Keratinocyte (primary cell): ENCODE measurements around the gene TAS2R38. TPM values are rescaled to one million over a fixed set of nuclear protein-coding genes. Genes with fewer than 3 reads are reported as not detected.
A peak's percentile ranks its signal among the peaks of the same experiment; 100 is the strongest.

Experiments used
- DNase-seq: peaks from one replicate; pipeline ENCODE4 v3.0.0-alpha.2; 2011; ENCODE audit warnings: low read depth, missing footprints, low spot score
- FAIRE-seq: peaks from 2 replicates; lab custom pipeline; 2011; peaks lifted over from hg19 to GRCh38; lab: Jason Lieb, UNC
- H2AFZ ChIP-seq: 2 replicates; pipeline ENCODE4 v1.6.0; 2012; ENCODE audit warnings: low read length, control low read depth, inconsistent platforms; ENCODE audit not compliant: control insufficient read depth
- H3K27ac ChIP-seq: 2 replicates; pipeline ENCODE4 v1.5.1; 2011; ENCODE audit warnings: low read length; ENCODE audit not compliant: control insufficient read depth, insufficient read depth
- H3K27me3 ChIP-seq: 3 replicates; pipeline ENCODE4 v1.6.0; 2011; ENCODE audit warnings: low read length; ENCODE audit not compliant: control insufficient read depth, insufficient read depth; ENCODE audit errors: extremely low read depth
- H3K36me3 ChIP-seq, 2 experiments: 2 replicates in 1 of 2; 3 replicates in 1 of 2; pipeline ENCODE4 v1.5.1; 2011; ENCODE audit warnings: low read length in 2 of 2, mild to moderate bottlenecking in 1 of 2; ENCODE audit not compliant: control insufficient read depth in 2 of 2, insufficient read depth in 2 of 2; ENCODE audit errors: extremely low read depth in 1 of 2
- H3K4me1 ChIP-seq: 3 replicates; pipeline ENCODE4 v1.5.1; 2011; ENCODE audit warnings: low read length; ENCODE audit not compliant: control insufficient read depth, insufficient read depth; ENCODE audit errors: extremely low read depth
- H3K4me2 ChIP-seq: 3 replicates; pipeline ENCODE4 v1.6.0; 2011; ENCODE audit warnings: low read depth, low read length; ENCODE audit not compliant: control insufficient read depth, insufficient read depth; ENCODE audit errors: extremely low read depth
- H3K4me3 ChIP-seq, 3 experiments: fragments of 200-600 bp in 1 of 3; sonication (generic) in 1 of 3; 2 replicates in 2 of 3; 3 replicates in 1 of 3; pipeline ENCODE4 v1.5.1; 2011 to 2016; ENCODE audit warnings: low read length in 3 of 3, mild to moderate bottlenecking in 3 of 3, control low read depth in 2 of 3, inconsistent platforms in 1 of 3, low read depth in 1 of 3, mixed read lengths in 1 of 3, mixed run types in 1 of 3, moderate library complexity in 1 of 3; ENCODE audit not compliant: control insufficient read depth in 2 of 3, insufficient read depth in 2 of 3; ENCODE audit errors: extremely low read depth in 1 of 3
- H3K79me2 ChIP-seq: 2 replicates; pipeline ENCODE4 v1.6.0; 2012; ENCODE audit warnings: low read length; ENCODE audit not compliant: control insufficient read depth, insufficient read depth
- H3K9ac ChIP-seq: 3 replicates; pipeline ENCODE4 v1.6.0; 2011; ENCODE audit warnings: low read length; ENCODE audit not compliant: control insufficient read depth, insufficient read depth; ENCODE audit errors: extremely low read depth
- H3K9me1 ChIP-seq: 3 replicates; pipeline ENCODE4 v1.6.0; 2011; ENCODE audit warnings: low read length; ENCODE audit not compliant: control insufficient read depth, insufficient read depth; ENCODE audit errors: extremely low read depth
- H3K9me3 ChIP-seq: 2 replicates; pipeline ENCODE4 v1.5.1; 2012; ENCODE audit warnings: low read depth, low read length; ENCODE audit not compliant: control insufficient read depth
- H4K20me1 ChIP-seq: 3 replicates; pipeline ENCODE4 v1.6.0; 2011; ENCODE audit warnings: low read length; ENCODE audit not compliant: control insufficient read depth, insufficient read depth; ENCODE audit errors: extremely low read depth
- EZH2 ChIP-seq: IDR thresholded peaks from one replicate; pipeline ENCODE4 v1.6.1; 2012; ENCODE audit warnings: inconsistent platforms, mild to moderate bottlenecking, low read length, moderate library complexity
- dilution Hi-C: fragments of 300-500 bp; cut with MboI; formaldehyde crosslinking; loops from one replicate; pipeline ENCODE4 v1.7.0; 2020; ENCODE audit warnings: low sequenced_read_pairs; ENCODE audit not compliant: extremely low pct_ligation_motif_present
- polyA plus RNA-seq, 5 experiments: library from polyadenylated mRNA; depleted of rRNA in 3 of 5; stranded (reverse) in 3 of 5; stranded (forward) in 1 of 5; unstranded in 1 of 5; fragments of >200 nt; gene quantifications; 1 replicate in 1 of 5; 2 replicates in 3 of 5; 3 replicates in 1 of 5; pipeline versions ENCODE4 v1.2.1 to v1.2.3, GENCODE V29; 2011 to 2012; ENCODE audit warnings: missing spikeins in 2 of 5, low read depth in 1 of 5, low replicate concordance in 1 of 5
- TF ChIP-seq, protein P1 (sequence below), 3 experiments: IDR thresholded peaks in 1 of 3; conservative IDR thresholded peaks in 1 of 3; optimal IDR thresholded peaks in 1 of 3; 2 replicates in 2 of 3; 3 replicates in 1 of 3; pipeline versions ENCODE3 to v1.5.1; 2011; ENCODE audit warnings: low read length in 3 of 3, mild to moderate bottlenecking in 3 of 3, moderate library complexity in 2 of 3, control low read depth in 1 of 3, inconsistent platforms in 1 of 3; ENCODE audit not compliant: insufficient read depth in 2 of 3; ENCODE audit errors: extremely low read depth in 1 of 3

Gene TAS2R38
- polyA plus RNA-seq, 1 donor (not counting 4 experiments of a cell fraction or from before 2014, with no cell fraction given), result not detected

DNA sequence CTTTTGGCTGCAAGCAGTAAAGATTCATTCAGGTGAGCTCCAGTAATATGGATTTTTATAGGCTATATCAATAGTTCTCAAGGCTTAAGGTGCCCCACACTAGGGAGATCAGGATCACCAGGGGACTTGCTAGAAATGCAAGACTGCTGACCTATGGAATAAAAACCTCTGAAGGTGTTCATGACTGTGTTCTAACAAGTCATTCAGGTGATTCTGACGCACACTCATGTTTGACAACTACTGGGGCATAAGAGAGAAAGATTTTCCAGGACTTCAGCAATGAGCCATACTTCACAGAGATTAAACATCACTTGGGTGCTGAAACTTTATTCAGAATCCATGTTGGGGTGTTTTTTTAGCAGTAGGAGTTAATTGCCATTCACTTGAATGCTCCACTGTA lies 4.8 kb upstream of the TAS2R38 start:
- H4K20me1 ChIP-seq, result no peaks in the 10 kb centered on the region
- TF ChIP-seq, protein P1, sequence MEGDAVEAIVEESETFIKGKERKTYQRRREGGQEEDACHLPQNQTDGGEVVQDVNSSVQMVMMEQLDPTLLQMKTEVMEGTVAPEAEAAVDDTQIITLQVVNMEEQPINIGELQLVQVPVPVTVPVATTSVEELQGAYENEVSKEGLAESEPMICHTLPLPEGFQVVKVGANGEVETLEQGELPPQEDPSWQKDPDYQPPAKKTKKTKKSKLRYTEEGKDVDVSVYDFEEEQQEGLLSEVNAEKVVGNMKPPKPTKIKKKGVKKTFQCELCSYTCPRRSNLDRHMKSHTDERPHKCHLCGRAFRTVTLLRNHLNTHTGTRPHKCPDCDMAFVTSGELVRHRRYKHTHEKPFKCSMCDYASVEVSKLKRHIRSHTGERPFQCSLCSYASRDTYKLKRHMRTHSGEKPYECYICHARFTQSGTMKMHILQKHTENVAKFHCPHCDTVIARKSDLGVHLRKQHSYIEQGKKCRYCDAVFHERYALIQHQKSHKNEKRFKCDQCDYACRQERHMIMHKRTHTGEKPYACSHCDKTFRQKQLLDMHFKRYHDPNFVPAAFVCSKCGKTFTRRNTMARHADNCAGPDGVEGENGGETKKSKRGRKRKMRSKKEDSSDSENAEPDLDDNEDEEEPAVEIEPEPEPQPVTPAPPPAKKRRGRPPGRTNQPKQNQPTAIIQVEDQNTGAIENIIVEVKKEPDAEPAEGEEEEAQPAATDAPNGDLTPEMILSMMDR (optimal IDR thresholded peaks at IDR 0.05 in 1 of 3, IDR thresholded peaks at IDR 0.05 in 1 of 3, conservative IDR thresholded peaks at IDR 0.05 in 1 of 3; ENCODE audit: extremely low read depth in 1 of 3, insufficient read depth in 2 of 3, low read length in 3 of 3), result no peak
- no peak for TF ChIP-seq EZH2
- no peaks in the 10 kb centered on the region for H3K9me1 ChIP-seq
- H3K27ac ChIP-seq, result no peak overlapping the region
- no peaks in the 10 kb centered on the region for H3K9me3 ChIP-seq
- H3K4me3 ChIP-seq, result no peak overlapping the region
- H2AFZ ChIP-seq, result no peak overlapping the region
- no peaks in the 10 kb centered on the region for H3K79me2 ChIP-seq
- no peaks in the 10 kb centered on the region for H3K36me3 ChIP-seq
- DNase-seq (no peak), FAIRE-seq (no peak)
- H3K9ac ChIP-seq, result no peak overlapping the region
- H3K27me3 ChIP-seq, result no peaks in the 10 kb centered on the region
- peaks cover 12% of the 10 kb centered on the region for H3K4me1 ChIP-seq
- dilution Hi-C loops, result no loop called here
- no peak overlapping the region for H3K4me2 ChIP-seq

DNA sequence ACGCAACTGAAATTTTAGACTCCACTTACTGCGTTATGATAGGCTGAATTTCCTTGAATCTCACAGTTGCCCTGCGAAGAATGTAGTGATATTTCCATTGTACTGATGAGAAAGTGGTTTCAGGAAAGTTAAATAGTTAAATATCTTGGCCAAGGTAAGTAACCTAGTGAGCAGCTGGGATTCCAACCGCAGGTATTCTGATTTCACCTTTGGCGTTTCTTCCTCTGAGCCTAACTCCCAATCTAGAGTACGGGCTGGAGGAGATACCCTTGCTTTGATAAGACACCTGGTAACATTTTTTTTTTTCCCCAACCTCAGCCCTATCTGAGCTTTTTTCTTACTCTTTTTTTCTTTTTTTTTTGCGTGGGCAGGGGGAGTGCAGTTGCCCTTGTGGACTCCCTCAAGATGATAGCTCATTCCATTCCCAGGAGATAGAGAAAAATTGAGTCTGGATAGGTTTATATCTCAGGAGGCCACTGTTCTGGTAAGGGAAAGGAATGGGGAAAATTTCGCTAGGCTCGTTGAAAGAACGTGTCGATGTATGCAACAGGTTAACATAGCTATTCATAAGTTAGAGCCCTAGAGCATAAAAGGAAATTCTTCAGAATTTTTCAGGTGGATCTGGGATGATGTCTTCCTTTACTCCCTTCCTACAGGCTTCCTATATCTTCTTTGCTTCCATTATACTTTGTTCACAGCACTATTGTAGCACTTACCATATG lies 3.1 kb upstream of the TAS2R38 start:
- Histone ChIP-seq H3K4me2 (peak overlapping the region; percentile 82), H4K20me1 (no peaks in the 10 kb centered on the region), H3K36me3 (no peaks in the 10 kb centered on the region), H3K4me3 (peak overlapping the region in 2 of 3 experiments; percentile 43 to 56), H2AFZ (peak overlapping the region; percentile 96), H3K27ac (peak overlapping the region; percentile 24), H3K9me3 (no peaks in the 10 kb centered on the region), H3K4me1 (peaks cover 12% of the 10 kb centered on the region), H3K79me2 (no peaks in the 10 kb centered on the region), H3K9me1 (no peaks in the 10 kb centered on the region), H3K9ac (peak overlapping the region; percentile 33), H3K27me3 (no peaks in the 10 kb centered on the region)
- dilution Hi-C loops, result no loop called here
- FAIRE-seq (no peak), DNase-seq (no peak)
- TF ChIP-seq, protein P1 (optimal IDR thresholded peaks at IDR 0.05 in 1 of 3, IDR thresholded peaks at IDR 0.05 in 1 of 3, conservative IDR thresholded peaks at IDR 0.05 in 1 of 3; ENCODE audit: extremely low read depth in 1 of 3, insufficient read depth in 2 of 3, low read length in 3 of 3), result no peak
- TF ChIP-seq EZH2, result no peak
